CD4-positive, alpha-beta memory T cell (primary cell): ENCODE data around the gene ZNF516. TPM values are rescaled to one million over a fixed set of nuclear protein-coding genes. Genes with fewer than 3 reads are reported as not detected.
A peak's percentile ranks its signal among the peaks of the same experiment; 100 is the strongest.

Source experiments
- CTCF ChIA-PET: fragments of 350-600 bp; sonication (Branson Sonifier 250); formaldehyde crosslinking; loops from one replicate; lab custom pipeline; 2021; ENCODE audit warnings: inconsistent platforms; ENCODE audit not compliant: partially characterized antibody; lab: Charles Lee
- POLR2A ChIA-PET: fragments of 350-600 bp; sonication (Branson Sonifier 250); formaldehyde crosslinking; loops from one replicate; lab custom pipeline; 2021; ENCODE audit not compliant: partially characterized antibody; lab: Charles Lee
- DNase-seq, 5 donors: peaks; one replicate each; pipeline versions ENCODE4 v3.0.0 to v3.0.0-alpha.2; 2020 to 2022; ENCODE audit warnings: mixed read lengths in 1 of 5
- H3K27ac ChIP-seq: one replicate; pipeline ENCODE4 v1.7.0; 2013; ENCODE audit warnings: low read depth, low read length
- H3K27me3 ChIP-seq: 2 replicates; pipeline ENCODE4 v1.7.0; 2013; ENCODE audit warnings: mild to moderate bottlenecking, low read length, moderate library complexity; ENCODE audit not compliant: insufficient read depth
- H3K36me3 ChIP-seq: 2 replicates; pipeline ENCODE4 v1.7.0; 2013; ENCODE audit warnings: mild to moderate bottlenecking, low read length, moderate library complexity; ENCODE audit not compliant: insufficient read depth
- H3K4me1 ChIP-seq: 2 replicates; pipeline ENCODE4 v1.7.0; 2013; ENCODE audit warnings: mild to moderate bottlenecking, low read length, moderate library complexity; ENCODE audit not compliant: insufficient read depth
- H3K4me3 ChIP-seq, 2 donors: one replicate each; pipeline ENCODE4 v1.7.0; 2013; ENCODE audit warnings: low read length in 2 of 2, mild to moderate bottlenecking in 1 of 2
- H3K9me3 ChIP-seq, 2 donors: one replicate each; pipeline ENCODE4 v1.7.0; 2013; ENCODE audit warnings: low read length in 2 of 2, control low read depth in 1 of 2; ENCODE audit not compliant: control insufficient read depth in 1 of 2
- H3K27ac Mint-ChIP-seq, 7 donors: one replicate each; pipeline ENCODE4 v1.8.0; 2020 to 2021; ENCODE audit warnings: mixed read lengths in 7 of 7, mild to moderate bottlenecking in 6 of 7, inconsistent platforms in 3 of 7, moderate library complexity in 3 of 7
- H3K27me3 Mint-ChIP-seq, 2 donors: one replicate each; pipeline ENCODE4 v1.8.0; 2020 to 2021; ENCODE audit warnings: mixed read lengths in 2 of 2
- H3K36me3 Mint-ChIP-seq, 2 donors: one replicate each; pipeline ENCODE4 v1.8.0; 2020 to 2021; ENCODE audit warnings: mixed read lengths in 2 of 2, inconsistent platforms in 1 of 2, mild to moderate bottlenecking in 1 of 2
- H3K4me1 Mint-ChIP-seq, 4 donors: one replicate each; pipeline ENCODE4 v1.8.0; 2020 to 2021; ENCODE audit warnings: mixed read lengths in 4 of 4, mild to moderate bottlenecking in 1 of 4
- H3K4me3 Mint-ChIP-seq, 8 donors: one replicate each; pipeline ENCODE4 v1.8.0; 2020 to 2021; ENCODE audit warnings: mixed read lengths in 8 of 8, mild to moderate bottlenecking in 7 of 8, moderate library complexity in 6 of 8, inconsistent platforms in 3 of 8
- H3K9me3 Mint-ChIP-seq, 8 donors: one replicate each; pipeline ENCODE4 v1.8.0; 2020 to 2021; ENCODE audit warnings: mixed read lengths in 8 of 8, mild to moderate bottlenecking in 5 of 8, inconsistent platforms in 3 of 8, moderate library complexity in 1 of 8
- intact Hi-C: fragments of 100-400 bp; cut with micrococcal nuclease; formaldehyde crosslinking; loops from one replicate; pipeline ENCODE4 v1.15.1; 2023
- polyA plus RNA-seq, 2 donors: library from polyadenylated mRNA; unstranded; fragments of 300-500 nt; fragmentation: Illumina TruSeq; gene quantifications; one replicate each; pipeline ENCODE4 v1.2.3, GENCODE V29; 2021
- total RNA-seq, 2 experiments: library from RNA; stranded (reverse); gene quantifications; one replicate each; pipeline ENCODE4 v1.2.3, GENCODE V29; 2021

ZNF516 gene
- total and polyA plus RNA-seq, 4 experiments from 2014 or later, result 0.25 to 9.9 (median 4.9) TPM

GRCh38 chr18:76493213-76494161 lies 1.6 kb downstream of the ZNF516 start:
- Histone ChIP-seq H3K4me3 (peak overlapping the region; percentile 38 to 75), H3K27me3 (peaks cover 30% of the 10 kb centered on the region), H3K4me1 (peaks cover 34% of the 10 kb centered on the region), H3K36me3 (no peaks in the 10 kb centered on the region), H3K9me3 (no peaks in the 10 kb centered on the region), H3K27ac (peak overlapping the region; percentile 26)
- intact Hi-C loops, result loop anchor here (5.0 kb wide), 2 partner anchors 229 to 329 kb away; partner anchors contain the start of gene ZNF236
- Mint-ChIP-seq H3K36me3 (peaks cover 0 to 8% of the 10 kb centered on the region in 2 donors), H3K27ac (peak overlapping the region in 6 of 7 donors; percentile 57 to 90 (median 82)), H3K9me3 (peaks cover 0 to 4% (median 0%) of the 10 kb centered on the region in 8 donors), H3K4me1 (peaks cover 18 to 52% (median 36%) of the 10 kb centered on the region in 4 donors), H3K27me3 (peaks cover 49 to 52% of the 10 kb centered on the region in 2 donors), H3K4me3 (peak overlapping the region; percentile 81 to 93 (median 89))
- POLR2A ChIA-PET, result no interaction called here
- peak in 3 of 5 donors; percentile 4 to 15 (median 11) for DNase-seq
- CTCF ChIA-PET, result no interaction called here

GRCh38 chr18:76492669-76493212 lies 2.3 kb downstream of the ZNF516 start:
- peaks cover 30% of the 10 kb centered on the region for H3K27me3 ChIP-seq
- peak; percentile 86 to 94 (median 92) for DNase-seq
- intact Hi-C loops, result loop anchor here (5.0 kb wide), 2 partner anchors 230 to 330 kb away; partner anchors contain the start of gene ZNF236
- peaks cover 0 to 4% (median 0%) of the 10 kb centered on the region in 8 donors for H3K9me3 Mint-ChIP-seq
- peaks cover 0 to 8% of the 10 kb centered on the region in 2 donors for H3K36me3 Mint-ChIP-seq
- ChIA-PET CTCF (no interaction called here), POLR2A (no interaction called here)
- peaks cover 34% of the 10 kb centered on the region for H3K4me1 ChIP-seq
- no peaks in the 10 kb centered on the region for H3K9me3 ChIP-seq
- peak overlapping the region; percentile 42 to 90 (median 82) for H3K27ac Mint-ChIP-seq
- H3K36me3 ChIP-seq, result no peaks in the 10 kb centered on the region
- peaks cover 18 to 52% (median 36%) of the 10 kb centered on the region in 4 donors for H3K4me1 Mint-ChIP-seq
- H3K27ac ChIP-seq, result peak overlapping the region; percentile 35
- H3K4me3 ChIP-seq, result peak overlapping the region; percentile 38 to 75
- H3K4me3 Mint-ChIP-seq, result peak overlapping the region; percentile 81 to 93 (median 89)
- H3K27me3 Mint-ChIP-seq, result peaks cover 49 to 56% of the 10 kb centered on the region in 2 donors

DNA sequence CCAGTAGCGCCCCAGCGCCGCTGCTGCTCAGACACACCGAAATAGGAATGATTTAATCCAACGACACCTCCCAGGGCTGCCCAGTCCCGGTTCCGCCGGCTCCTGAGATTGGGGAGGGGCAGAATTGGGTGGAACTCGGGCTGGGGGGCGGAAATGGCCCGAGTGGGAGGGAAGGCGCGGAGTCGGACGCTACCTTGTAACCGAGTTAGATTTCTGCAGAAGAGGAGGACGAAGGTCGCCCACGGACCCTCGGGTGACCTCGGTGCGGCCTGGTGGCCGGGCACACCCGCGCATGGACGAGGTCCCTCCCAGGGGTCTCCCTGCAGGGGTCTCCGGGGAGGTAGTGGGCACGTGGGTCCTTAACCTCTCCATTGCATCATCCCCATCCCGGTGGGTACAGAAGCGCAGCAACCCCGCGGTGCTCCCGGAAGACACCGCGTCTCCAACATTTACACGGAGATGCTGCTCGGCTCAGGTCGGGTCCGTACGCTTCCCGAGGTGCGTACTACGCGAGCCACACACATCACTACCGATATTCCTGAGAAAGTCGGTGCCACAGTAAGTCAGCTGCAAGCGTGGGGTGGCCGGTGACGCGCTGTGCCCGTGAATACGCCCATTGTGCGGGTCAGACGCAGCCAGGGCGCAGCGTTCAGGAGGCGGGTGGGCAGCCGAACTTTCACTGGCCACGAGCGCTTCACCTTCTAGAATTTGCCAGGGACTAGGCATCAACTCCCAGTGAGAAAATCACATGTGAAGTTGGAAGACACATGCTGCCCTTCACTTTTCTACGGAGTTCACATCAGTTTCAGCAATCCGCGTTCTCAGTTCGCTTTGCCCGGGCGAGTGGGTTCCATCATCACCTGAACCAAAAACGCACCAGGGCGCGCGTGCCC lies 3.0 kb downstream of the ZNF516 start:
- intact Hi-C loops, result loop anchor here (5.0 kb wide), 2 partner anchors 230 to 330 kb away; partner anchors contain the start of gene ZNF236
- Histone ChIP-seq H3K27me3 (peaks cover 29% of the 10 kb centered on the region), H3K4me1 (peaks cover 34% of the 10 kb centered on the region), H3K27ac (peak overlapping the region; percentile 35), H3K9me3 (no peaks in the 10 kb centered on the region), H3K36me3 (no peaks in the 10 kb centered on the region), H3K4me3 (peak overlapping the region; percentile 38 to 75)
- H3K9me3 Mint-ChIP-seq, result peaks cover 0 to 2% (median 0%) of the 10 kb centered on the region in 8 donors
- POLR2A ChIA-PET, result no interaction called here
- H3K27ac Mint-ChIP-seq, result peak overlapping the region in 6 of 7 donors; percentile 57 to 90 (median 82)
- peaks cover 18 to 52% (median 36%) of the 10 kb centered on the region in 4 donors for H3K4me1 Mint-ChIP-seq
- peaks cover 0 to 8% of the 10 kb centered on the region in 2 donors for H3K36me3 Mint-ChIP-seq
- peak overlapping the region; percentile 81 to 93 (median 89) for H3K4me3 Mint-ChIP-seq
- DNase-seq, result peak; percentile 1 to 43 (median 15)
- H3K27me3 Mint-ChIP-seq, result peaks cover 43 to 55% of the 10 kb centered on the region in 2 donors
- CTCF ChIA-PET, result no interaction called here

DNA sequence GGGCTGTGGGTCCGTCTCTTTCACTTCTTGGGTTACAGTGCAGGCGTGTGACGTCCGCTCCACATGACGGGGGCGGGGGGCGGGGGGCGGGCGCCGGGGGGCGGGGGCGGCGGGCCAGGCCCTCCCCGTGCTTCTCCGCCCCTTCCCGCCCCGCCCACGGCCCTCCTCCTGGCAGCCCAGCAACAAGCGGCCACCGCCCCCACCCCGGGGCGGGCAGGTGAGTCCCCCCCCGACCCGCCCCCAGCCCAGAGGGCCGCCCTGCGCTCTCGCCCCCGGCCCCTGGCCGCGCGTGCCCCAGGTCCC lies 3.6 kb downstream of the ZNF516 start:
- H3K27ac Mint-ChIP-seq, result no peak overlapping the region
- peaks cover 0 to 8% of the 10 kb centered on the region in 2 donors for H3K36me3 Mint-ChIP-seq
- H3K9me3 Mint-ChIP-seq, result peaks cover 0 to 2% (median 0%) of the 10 kb centered on the region in 8 donors
- CTCF ChIA-PET, result no interaction called here
- H3K4me3 Mint-ChIP-seq, result peak overlapping the region; percentile 51 to 91 (median 88)
- H3K4me1 ChIP-seq, result peaks cover 34% of the 10 kb centered on the region
- H3K36me3 ChIP-seq, result no peaks in the 10 kb centered on the region
- H3K9me3 ChIP-seq, result no peaks in the 10 kb centered on the region
- H3K4me3 ChIP-seq, result peak overlapping the region in 1 of 2 donors; percentile 75
- peaks cover 25% of the 10 kb centered on the region for H3K27me3 ChIP-seq
- DNase-seq, result peak; percentile 25 to 64 (median 40)
- peaks cover 18 to 52% (median 35%) of the 10 kb centered on the region in 4 donors for H3K4me1 Mint-ChIP-seq
- no peak overlapping the region for H3K27ac ChIP-seq
- peaks cover 39 to 53% of the 10 kb centered on the region in 2 donors for H3K27me3 Mint-ChIP-seq
- intact Hi-C loops, result loop anchor here (5.0 kb wide), 2 partner anchors 231 to 331 kb away; partner anchors contain the start of gene ZNF236
- POLR2A ChIA-PET, result no interaction called here

GRCh38 chr18:76490670-76491472 lies 4.2 kb downstream of the ZNF516 start:
- H3K27ac ChIP-seq, result peak overlapping the region; percentile 33
- POLR2A ChIA-PET, result no interaction called here
- H3K4me1 ChIP-seq, result peaks cover 34% of the 10 kb centered on the region
- Mint-ChIP-seq H3K4me3 (peak overlapping the region; percentile 85 to 92 (median 90)), H3K27me3 (peaks cover 39 to 54% of the 10 kb centered on the region in 2 donors), H3K36me3 (peaks cover 0 to 7% of the 10 kb centered on the region in 2 donors), H3K27ac (peak overlapping the region; percentile 21 to 86 (median 84)), H3K4me1 (peaks cover 18 to 52% (median 33%) of the 10 kb centered on the region in 4 donors), H3K9me3 (no peaks in the 10 kb centered on the region)
- H3K9me3 ChIP-seq, result no peaks in the 10 kb centered on the region
- peaks cover 25% of the 10 kb centered on the region for H3K27me3 ChIP-seq
- peak overlapping the region in 1 of 2 donors; percentile 36 for H3K4me3 ChIP-seq
- peak; percentile 41 to 74 (median 60) for DNase-seq
- H3K36me3 ChIP-seq, result no peaks in the 10 kb centered on the region
- intact Hi-C loops, result loop anchor here (5.0 kb wide), 2 partner anchors 231 to 331 kb away; partner anchors contain the start of gene ZNF236
- CTCF ChIA-PET, result no interaction called here

GRCh38 chr18:76490033-76490432 lies 5.0 kb downstream of the ZNF516 start:
- Histone ChIP-seq H3K27ac (no peak overlapping the region), H3K4me3 (no peak overlapping the region), H3K36me3 (no peaks in the 10 kb centered on the region), H3K9me3 (no peaks in the 10 kb centered on the region), H3K4me1 (peaks cover 29% of the 10 kb centered on the region), H3K27me3 (peaks cover 25% of the 10 kb centered on the region)
- Mint-ChIP-seq H3K36me3 (peaks cover 0 to 7% of the 10 kb centered on the region in 2 donors), H3K27ac (peak overlapping the region in 2 of 7 donors; percentile 18 to 86), H3K4me3 (peak overlapping the region in 6 of 8 donors; percentile 85 to 92 (median 90)), H3K9me3 (no peaks in the 10 kb centered on the region), H3K4me1 (peaks cover 17 to 46% (median 30%) of the 10 kb centered on the region in 4 donors), H3K27me3 (peaks cover 36 to 50% of the 10 kb centered on the region in 2 donors)
- DNase-seq, result no peak
- ChIA-PET POLR2A (no interaction called here), CTCF (no interaction called here)
- intact Hi-C loops, result loop anchor here (5.0 kb wide), 2 partner anchors 232 to 332 kb away; partner anchors contain the start of gene ZNF236
